ENCODE results near the gene AP3S2.

AP3S2 gene

DNA sequence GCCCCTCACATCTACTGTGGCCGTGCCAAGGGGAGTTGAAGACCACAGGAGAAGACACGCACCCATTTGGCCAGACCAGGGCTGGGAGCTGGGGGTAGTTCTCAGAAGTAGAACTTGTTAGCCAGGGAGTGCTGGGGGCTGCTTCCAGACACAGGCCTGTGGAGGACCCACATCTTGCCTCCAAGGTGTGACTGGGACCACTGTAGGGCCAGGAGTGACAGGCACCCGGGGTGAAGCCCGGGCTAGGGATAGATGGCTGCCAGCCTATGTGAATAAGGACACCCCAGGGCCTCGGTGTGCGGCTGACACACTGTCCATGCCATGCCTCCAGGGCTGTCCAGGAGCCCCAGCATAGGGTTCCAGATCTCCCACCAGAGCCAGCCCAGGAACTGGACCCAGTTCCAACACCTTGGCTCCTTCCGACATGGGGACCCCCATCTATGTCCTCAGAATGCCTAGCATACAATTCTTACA lies 80.9 kb downstream of the AP3S2 start:
- no peak for DNase-seq

DNA sequence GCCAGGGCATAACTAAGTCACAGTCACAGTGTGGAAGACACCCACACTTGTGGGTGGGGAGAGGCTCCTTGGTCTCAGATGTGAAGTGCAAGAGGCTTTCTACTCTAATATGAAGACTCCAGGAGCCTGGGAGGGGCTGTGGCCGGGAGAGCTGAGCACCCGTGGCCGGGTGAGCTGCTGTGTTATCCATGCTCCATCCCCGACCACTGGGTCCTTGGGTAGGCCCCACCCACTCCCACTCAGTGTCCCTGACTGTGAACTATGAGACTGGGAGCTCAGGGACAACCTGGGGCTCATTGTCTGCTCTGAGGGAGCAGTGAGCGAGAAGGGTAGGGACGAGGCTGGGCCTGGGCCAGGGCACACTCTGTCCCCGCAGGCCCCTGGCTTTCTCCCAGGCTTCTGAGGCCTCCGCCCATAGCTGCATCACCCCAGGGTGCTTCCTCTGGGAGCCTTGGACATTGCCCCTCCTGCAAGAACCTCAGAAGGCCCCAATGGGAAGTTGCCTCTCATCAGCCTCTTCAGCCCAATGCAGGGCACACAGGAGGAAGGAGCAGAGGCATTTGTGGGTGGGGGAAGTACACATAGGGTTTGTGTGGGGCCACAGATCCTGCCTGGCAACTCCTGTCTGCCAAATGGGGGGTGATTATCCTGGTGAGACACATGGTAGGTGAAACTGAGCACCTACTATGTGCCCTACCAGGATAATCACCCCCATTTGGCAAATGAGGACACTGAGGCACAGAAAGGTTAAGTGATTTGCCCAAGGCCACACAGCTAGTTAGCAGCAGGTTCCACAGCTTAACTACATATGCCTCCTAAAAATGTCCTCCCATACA lies 81.6 kb downstream of the AP3S2 start:
- no peak for DNase-seq

DNA sequence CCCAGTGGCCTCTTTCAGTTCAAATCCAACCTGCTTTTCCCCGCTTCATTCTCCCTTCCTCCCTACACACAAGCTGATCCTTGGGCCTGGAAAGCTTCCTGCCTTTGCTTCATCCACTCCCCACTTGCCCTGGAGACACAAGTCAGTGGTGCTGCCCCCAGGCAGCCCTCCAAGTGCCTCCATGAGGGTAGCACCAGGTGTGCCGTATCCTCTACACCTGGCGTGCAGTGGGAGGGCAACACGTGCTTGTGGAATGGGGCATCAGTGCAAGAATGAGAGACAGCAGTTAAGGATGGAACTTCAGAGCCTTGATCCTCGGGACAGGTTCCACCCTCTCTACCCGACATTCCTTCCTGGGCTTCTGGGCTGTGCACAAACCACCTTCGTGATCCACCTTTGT lies 83.0 kb downstream of the AP3S2 start:
- DNase-seq = no peak

DNA sequence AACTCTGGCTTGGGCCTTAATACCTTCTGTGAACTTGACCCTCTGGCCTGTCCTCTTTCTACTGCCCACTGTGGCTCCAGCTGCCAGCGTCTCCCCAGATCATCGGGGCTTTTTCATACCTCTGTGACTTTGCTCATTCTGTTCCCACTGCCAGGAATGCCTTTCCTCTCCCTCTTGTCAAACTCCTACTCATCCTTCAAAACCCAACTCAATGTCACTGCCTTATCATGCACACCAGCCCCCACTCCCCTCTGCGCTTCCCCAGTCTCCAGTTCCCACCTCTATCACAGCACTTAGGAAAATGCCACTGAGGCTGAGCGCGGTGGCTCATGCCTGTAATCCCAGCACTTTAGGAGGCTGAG lies 84.0 kb downstream of the AP3S2 start:
- DNase-seq = no peak

DNA sequence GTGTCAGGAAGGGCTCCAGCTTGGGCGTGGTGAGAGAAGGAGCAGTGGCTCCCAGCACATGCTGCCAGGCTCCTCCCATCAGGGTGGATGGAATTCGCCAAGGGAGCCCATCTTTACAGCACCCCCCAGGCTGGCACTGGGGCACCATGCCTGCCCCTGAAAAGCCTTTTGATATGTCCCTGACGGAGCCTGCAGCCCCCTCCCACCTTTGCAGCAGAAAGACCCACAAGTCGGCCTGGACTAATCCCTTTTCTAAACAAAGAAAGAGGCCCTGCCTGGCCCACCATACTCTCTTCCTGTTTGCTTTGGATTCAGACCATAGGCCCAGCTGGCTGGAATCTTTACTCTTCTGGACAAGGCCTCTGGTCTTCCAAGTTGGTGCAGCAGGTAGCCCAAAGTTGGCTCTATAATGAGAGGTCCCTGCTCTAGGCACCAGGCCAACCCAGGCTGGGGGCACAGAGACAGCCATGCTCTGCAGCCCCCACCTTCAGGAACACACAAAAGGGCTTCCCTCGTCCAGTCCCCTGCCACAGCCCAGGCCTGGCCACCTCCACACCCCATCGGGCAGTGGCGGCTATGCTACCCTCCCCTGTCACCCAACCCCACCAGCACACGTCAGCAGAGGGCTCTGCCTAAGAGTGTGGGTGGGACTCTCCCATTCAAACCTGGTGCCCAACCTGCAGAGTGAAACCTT lies 84.6 kb downstream of the AP3S2 start:
- no peak for DNase-seq

DNA sequence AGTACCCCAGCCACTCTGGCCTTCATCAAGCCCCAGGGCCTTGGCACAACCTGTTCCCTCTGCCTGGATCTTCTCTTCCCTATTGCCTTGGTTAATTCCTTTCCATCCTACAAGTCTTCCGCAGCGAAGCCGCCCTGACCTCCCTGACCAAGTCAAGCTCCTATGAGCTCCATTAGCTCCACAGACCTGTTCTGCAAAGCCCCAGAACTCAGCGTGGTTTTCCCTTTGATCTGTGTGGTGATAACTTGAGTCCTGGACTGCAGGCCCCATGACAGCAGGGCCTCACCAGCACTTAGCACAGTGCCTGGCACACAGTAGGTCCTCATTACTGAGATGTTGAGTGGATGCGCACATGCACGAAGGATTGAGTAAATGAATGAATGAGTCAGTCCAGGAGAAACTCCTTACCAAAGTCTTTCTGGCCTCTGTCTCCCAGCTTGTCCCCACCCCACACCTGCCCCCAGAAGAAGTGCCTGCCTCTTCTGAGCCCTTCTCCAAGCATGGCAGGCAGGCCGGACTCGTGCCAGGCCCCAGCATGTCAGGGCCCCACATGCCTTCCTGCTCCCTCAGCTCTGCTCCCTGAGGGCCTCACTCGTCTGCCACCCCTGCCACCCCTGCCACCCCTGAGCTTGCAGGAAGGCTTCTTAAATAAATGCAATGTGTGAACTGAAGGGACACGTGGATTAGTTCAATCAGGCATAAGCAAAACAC lies 85.5 kb downstream of the AP3S2 start:
- DNase-seq = no peak

DNA sequence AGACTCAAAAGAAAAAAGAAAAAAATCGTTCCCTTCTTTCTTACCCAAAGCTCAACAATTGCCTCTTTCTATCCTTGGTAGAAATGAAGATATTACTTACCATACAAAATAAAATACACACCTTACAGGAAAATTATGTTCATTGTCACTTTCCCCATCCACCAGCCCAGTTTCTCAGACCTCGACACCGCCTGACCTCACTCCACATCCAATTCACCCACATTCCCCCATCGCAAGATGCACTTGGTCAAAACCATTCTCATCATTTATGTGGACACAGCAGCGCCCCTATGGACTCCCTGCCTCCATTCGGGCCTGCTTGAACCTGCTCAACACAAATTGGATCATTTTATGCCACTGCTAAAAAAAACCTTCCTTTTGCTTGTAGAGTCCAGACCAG lies 86.1 kb downstream of the AP3S2 start:
- no peak for DNase-seq

DNA sequence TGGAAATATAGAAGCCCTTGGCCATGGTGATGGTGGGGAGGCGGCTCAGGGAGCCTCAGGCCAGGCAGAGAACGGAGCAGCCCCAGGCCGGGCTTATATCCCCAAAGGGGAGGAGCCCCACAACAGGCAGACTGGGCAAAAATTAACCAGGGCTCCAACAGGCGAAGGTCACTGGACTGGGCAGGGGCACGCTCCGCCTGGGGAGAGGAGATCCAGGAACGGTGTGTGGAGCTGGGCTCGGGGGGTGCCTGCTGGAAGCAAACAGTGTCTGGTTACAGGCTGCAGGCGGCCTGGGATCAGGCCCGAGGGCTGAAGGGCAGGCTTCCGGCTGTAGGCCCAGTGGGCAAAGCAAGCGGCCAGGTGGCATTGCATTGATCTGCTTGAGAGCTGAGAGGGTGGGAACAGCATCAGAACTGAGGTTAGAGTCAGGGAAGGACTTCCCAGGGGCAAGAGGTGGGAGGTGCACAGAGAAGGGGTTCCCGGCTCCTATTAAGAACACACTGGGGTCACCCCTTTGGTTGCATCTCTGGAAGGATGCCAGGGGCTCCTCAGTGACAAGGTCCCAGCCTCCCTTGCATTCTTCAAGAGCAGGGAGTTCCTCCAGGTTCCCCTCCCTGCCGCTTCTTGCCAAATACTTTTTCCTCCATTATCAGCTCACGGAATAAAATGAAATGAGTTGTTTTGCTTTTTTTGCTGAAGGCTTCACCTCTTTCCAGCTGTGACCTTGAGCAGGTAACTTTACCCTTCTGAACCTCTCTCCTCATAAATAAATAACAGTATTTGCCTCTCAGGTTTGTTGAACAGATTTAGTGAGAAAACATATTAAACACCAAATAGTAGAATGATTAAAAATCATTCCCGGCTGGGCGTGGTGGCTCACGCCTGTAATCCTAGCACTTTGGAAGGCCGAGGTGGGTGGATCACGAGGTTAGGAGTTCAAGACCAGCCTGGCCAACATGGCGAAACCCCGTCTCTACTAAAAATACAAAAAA lies 86.9 kb downstream of the AP3S2 start:
- DNase-seq = no peak

DNA sequence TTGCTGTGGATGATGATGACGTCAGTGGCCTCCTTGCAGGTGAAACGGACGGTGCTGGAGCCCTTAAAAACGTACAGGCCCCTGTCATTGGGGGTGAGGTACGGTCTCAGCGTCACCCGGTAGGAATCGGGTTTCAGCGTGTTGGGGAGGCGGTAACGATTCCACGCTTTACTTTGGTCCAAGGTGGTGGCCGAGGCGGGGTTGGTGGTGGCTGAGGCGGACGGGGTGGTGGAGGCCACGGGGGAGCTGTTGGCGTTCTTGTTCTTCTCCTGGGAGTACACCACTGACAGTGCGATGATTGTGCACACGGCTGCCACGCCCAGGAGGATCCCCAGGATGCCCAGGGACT lies 87.6 kb downstream of the AP3S2 start:
- no peak for DNase-seq

DNA sequence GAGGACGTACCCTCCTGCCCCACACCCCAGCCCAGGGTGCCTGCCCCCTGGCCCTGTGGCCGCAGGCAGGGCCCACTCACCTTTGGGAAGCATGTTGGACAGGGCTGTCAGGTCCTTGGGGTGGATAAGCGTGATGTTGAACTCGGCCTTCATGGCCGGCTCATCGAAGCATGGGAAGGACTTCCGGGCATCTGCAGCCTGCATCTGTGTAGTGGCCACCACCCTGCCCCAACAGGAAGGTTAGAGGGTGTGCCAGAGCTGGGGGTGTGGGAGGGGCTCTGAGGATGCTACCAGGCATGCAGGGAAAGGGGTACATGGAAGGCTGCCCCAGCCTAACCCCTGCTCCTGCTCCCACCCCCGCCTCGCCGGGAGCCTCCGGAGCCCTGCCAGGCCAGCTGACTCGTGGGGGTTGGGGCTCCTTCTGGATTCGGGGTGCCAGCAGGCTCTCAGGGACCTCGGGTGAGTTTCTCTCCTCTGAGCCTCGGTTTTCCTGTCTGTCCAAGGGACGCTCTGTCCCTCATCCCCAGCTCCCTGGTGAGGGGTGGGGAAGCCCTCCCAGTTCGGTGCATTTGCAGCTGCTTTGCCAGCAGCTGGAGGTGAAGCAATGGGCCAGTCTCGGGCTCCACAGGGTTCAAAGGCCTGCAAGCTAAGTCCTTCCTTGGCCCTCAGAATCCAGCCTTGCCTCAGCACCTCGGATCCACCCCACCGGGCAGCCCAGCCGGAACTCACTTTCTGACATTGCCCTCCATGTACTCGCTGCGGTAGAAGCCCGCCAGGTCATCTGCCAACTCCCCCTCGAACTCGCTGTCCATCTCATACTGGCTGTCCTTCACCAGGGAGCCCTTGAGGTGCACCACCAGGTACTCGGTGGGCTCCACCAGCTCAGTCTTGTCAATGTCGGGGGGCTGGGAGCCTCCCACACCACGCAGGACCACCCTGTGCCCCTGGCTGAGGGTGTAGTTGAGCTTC lies 88.3 kb downstream of the AP3S2 start:
- DNase-seq = no peak

DNA sequence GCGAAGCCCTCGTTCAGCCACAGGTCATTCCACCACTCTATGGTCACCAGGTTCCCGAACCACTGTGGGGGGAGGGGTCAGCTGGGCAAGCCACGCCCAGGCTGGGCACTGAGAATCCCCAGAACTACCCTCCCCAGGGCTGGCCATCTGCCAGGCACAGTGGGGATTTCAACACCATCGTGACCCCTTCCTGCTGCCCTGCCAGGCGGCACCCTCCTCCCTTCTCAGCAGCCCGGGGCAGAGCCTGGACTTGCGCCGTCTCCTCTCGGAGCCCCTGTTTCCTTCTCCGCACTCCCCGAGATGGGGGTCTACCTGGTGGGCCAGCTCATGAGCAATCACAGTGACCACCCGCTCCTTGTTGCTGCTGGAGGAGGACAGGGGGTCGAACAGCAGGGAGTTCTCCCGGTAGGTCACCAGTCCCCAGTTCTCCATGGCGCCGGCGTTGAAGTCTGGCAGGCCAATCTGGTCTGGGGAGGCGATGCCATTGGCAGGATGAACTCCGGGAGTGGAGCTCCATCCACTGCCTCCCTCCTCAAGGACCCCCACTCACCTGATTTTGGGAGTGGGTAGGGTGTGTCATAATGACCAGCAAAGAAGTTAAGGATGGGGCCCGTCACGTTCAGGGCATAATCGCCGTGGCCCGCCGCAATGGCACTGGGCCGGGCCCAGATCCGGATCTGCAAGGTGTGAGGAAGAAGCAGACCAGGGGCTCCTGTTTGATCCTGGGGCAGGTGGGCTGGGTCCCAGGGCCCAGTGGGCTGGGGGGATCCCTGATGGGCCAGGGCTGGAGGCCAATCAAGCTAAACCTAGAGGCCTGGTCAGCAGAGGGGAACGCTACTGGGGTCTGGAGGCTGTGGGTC lies 89.6 kb downstream of the AP3S2 start:
- no peak for DNase-seq

DNA sequence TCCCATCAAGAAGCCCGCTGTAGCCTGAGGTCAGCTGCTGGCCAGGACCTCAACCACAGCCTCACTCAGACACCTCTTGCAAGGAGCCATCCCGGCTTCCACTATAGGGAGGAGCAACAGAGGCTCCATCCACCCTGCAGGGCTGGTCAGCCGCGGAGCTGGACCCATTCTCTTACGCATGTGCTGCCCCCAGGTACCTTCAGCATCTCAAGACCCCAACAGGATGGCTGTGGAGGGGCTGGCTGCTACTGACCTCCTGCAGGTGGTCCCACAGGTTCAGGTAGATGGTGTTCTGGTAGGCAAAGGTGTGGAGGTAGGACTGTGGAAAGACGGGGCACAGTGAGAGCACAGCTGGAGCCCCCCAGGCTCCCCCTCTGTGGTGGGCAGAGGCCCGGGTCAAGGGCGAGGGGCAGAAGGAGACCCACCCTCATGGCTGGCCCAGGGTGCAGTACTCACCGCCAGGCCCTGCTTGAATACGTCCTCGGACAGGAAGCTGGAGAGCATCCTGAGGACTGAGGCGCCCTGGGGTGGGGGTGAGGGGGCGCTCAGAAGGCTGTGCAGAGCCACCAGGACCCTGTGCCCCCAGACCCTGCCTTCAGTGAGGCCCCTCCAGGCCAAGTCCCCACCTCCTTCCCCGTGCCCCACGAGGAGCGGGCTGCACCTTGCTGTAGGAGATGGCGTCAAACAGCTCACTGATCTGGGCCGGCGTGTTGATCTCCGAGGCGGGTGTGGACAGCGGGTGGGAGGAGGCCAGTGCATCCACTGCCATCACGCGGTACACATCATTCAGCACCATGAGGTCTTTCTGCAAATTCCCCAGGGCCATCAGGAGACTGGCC lies 90.6 kb downstream of the AP3S2 start:
- DNase-seq = no peak

DNA sequence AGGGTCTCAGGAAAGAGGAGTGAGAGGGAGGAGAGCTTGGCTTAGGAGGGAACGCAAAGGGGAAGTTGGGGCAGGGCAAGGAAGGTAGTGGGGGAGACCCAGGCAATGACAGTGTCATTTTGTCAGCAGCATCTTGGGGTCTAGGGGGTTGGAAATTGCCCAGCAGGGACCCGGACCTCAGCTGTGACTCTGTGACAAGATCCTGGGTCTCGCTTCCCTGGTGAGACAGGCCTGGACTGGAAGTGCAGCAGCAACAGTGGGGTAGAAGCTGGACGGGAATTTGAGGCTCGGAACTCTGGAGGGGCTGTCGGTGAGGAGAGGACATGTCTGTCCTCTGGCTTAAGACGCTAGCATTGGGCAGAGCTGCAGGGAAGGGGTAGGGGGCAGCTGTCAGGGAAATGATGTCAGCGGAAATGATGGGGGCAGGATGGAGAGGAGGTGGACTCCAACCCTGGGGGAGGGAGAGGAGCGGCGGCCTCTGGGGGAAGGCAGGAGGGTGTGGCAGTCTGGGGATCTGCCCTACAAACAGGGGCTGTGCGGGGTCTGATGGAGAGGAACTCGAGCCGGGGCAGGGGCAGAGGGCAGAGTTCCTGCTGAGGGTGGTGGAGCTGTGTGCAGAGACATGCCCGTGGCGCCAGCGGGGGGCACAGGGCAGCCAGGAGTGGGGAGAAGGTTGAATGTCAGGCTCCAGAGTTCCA lies 91.4 kb downstream of the AP3S2 start:
- no peak for DNase-seq

DNA sequence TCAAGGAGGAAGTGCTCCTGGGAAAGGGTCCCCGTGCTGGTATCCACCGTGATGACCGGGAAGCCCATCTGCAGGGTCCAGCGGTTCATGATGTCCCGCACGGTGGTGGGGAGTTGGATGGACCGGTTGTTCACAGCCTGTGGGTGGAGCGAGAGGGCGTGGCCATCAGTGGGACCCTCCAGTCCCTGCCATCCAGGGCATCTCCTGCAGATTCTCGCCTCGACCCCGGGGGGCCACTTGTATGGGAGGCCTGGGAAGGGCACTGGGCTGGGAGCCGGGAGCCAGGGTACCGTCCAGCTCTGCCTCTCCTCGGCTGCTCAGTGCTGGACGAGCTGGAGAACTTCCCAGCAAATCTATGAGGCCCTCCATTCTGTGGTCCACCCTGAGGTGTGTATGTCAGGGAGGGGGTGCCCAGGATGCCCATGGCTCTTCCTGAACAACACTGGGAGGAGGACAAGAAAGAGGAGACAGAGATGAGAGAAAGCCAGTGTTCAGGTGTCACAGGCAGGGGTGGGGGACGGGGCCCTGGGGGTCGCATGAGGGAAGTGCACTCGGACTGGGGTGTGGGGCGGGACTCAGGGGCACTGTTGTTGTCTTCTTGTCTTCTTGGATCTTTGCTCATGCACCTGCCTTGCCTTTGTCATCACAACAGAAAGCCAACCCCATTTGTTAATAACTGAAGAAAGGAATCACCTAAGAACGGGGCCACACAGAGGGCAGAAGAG lies 92.2 kb downstream of the AP3S2 start:
- no peak for DNase-seq

DNA sequence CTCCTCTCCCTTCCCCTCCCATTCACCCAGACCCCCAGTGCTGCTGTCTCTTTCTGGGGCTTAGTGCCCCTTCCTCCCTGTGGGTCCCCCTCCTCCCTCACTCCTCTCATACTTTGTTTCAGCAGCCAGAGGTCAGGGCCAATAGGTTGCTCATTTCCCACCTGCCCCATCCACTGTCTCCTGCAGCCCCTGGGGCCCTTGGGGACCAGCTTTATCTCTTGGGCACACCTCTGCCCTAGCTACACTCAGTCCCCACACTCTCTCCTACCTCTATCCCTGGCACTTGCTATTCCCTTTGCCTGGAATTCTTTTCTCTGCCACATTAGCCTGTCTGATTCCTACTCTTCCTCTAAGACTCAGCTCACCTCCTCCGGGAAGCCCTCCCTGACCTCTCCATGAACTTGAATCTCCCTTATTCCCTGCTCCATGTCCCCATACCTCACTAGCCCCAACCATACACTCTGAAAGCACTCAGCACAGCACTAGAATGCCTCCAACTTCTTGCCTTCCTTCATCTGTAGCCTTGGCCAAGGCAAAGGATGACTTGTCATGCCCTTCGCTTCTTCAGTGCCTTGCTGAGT lies 93.8 kb downstream of the AP3S2 start:
- DNase-seq = no peak

DNA sequence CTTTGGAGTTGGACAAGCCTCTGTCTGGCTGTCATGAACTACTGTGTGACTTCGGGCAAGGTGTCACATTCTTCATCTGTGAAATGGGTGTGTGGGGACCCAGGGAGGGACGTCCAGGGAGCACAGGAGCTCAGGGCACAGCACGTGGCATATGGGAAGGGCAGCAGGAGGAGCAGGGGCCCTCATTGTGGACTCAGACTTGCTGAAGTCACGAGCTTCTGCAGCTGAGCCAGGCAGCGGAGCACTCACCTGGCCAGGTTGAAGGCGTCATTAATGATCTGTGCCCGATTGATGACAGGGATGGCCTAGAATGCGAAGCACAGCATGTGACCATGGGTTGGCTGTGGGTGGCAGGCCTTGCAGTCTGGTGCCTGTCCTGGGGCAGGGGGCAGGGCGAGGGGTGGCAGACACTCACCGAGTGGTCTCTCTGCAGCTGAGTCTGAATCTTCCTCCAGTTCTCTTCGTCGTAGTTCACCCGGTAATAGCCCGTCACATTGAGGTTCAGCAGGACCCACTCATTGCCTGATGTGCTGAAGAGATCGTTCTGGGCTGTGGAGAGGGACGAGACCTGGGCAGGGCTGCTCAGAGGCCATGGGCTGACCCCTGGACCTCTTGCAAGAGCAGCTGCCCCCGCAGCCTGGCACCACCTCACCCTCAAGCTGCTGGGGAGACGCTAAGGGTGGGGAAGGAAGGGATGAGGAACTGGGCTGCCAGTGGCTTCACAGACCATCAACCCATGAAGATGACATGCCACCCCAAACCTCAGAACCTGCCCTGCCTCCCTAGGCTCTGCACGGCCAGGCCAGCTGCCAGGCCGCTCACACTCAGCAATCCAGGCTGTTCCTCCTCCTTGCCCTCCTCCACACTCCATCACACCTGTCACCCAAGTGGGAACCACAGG lies 94.5 kb downstream of the AP3S2 start:
- no peak for DNase-seq
